K562 (cell line): ENCODE measurements around the gene USH2A. TPM values are rescaled to one million over a fixed set of nuclear protein-coding genes. Genes with fewer than 3 reads are reported as not detected.

Experiments used
- ATAC-seq: fragments of 200-7000 bp; cut with Tn5 transposase; 3 replicates; pipeline ENCODE4 v1.9.1; 2020; ENCODE audit warnings: moderate library complexity
- BruUV-seq: library from RNA; stranded (reverse); fragments of 400-500 nt; replicated peaks from 2 replicates; lab custom pipeline; 2021; lab: Mats Ljungman, UMichigan
- CTCF ChIA-PET: fragments of 300-600 bp; formaldehyde crosslinking; extraction: SDS; loops from one replicate; lab custom pipeline; 2021; ENCODE audit warnings: low intra/inter-chr PET ratio; lab: Yijun Ruan, JAX
- POLR2A ChIA-PET: fragments of 300-600, 350-650 bp; sonication (Branson Sonifier 250); formaldehyde crosslinking; extraction: SDS; loops from one replicate; lab custom pipeline; 2021; ENCODE audit warnings: antibody characterized with exemption, inconsistent platforms; lab: Yijun Ruan, JAX
- DNase-seq, 4 experiments: peaks; one replicate each; pipeline versions ENCODE4 v3.0.0 to v3.0.0-alpha.2; 2011 to 2018; ENCODE audit warnings: low spot score in 3 of 4, mixed read lengths in 3 of 4; ENCODE audit errors: extremely low read depth in 1 of 4
- FAIRE-seq: peaks from 2 replicates; lab custom pipeline; 2011; peaks lifted over from hg19 to GRCh38; lab: Jason Lieb, UNC
- H2AFZ ChIP-seq: 2 replicates; pipeline ENCODE4 v1.6.0; 2011; ENCODE audit warnings: low read depth, low read length, control low read depth, inconsistent platforms
- H3K27ac ChIP-seq: fragments of 200-600 bp; 3 replicates; pipeline ENCODE4 v1.8.0; 2011; ENCODE audit warnings: low read depth, mild to moderate bottlenecking, control low read depth, inconsistent platforms, low read length, moderate library complexity, mixed read lengths; ENCODE audit errors: extremely low read depth
- H3K27me3 ChIP-seq, 2 experiments: fragments of 300-600 bp in 1 of 2; 2 replicates in 1 of 2; 3 replicates in 1 of 2; pipeline versions ENCODE4 v1.6.0 to v1.8.0; 2011; ENCODE audit warnings: inconsistent platforms in 2 of 2, low read length in 2 of 2, mild to moderate bottlenecking in 1 of 2, mixed read lengths in 1 of 2, moderate library complexity in 1 of 2; ENCODE audit not compliant: control insufficient read depth in 2 of 2, insufficient read depth in 2 of 2
- H3K36me3 ChIP-seq: fragments of 300-600 bp; 3 replicates; pipeline ENCODE4 v1.8.0; 2011; ENCODE audit warnings: mild to moderate bottlenecking, low read length, inconsistent platforms; ENCODE audit not compliant: control insufficient read depth, insufficient read depth
- H3K4me1 ChIP-seq, 2 experiments: fragments of 200-600 bp in 1 of 2; replicated peaks in 1 of 2; 2 replicates in 1 of 2; 3 replicates in 1 of 2; pipeline versions ENCODE4 v1.5.1 to v1.8.0; 2011; ENCODE audit warnings: inconsistent platforms in 2 of 2, low read length in 2 of 2, mild to moderate bottlenecking in 1 of 2, mixed read lengths in 1 of 2, moderate library complexity in 1 of 2; ENCODE audit not compliant: control insufficient read depth in 2 of 2, insufficient read depth in 2 of 2
- H3K4me2 ChIP-seq: 2 replicates; pipeline ENCODE4 v1.6.1; 2011; ENCODE audit warnings: low read length, control low read depth, inconsistent platforms, mixed read lengths; ENCODE audit not compliant: insufficient read depth
- H3K4me3 ChIP-seq: fragments of 200-600 bp; sonication (generic), shearing (Covaris generic); 2 replicates; pipeline ENCODE4 v1.5.1; 2016; ENCODE audit warnings: control low read depth, inconsistent platforms
- H3K79me2 ChIP-seq: fragments of 200-600 bp; 3 replicates; pipeline ENCODE4 v1.8.0; 2011; ENCODE audit warnings: low read length, inconsistent platforms; ENCODE audit not compliant: control insufficient read depth, insufficient read depth
- H3K9ac ChIP-seq, 2 experiments: 2 replicates each; pipeline versions ENCODE4 v1.6.0 to v1.6.1; 2011; ENCODE audit warnings: low read depth in 2 of 2, low read length in 2 of 2, control low read depth in 1 of 2, inconsistent platforms in 1 of 2, mild to moderate bottlenecking in 1 of 2, mixed read lengths in 1 of 2; ENCODE audit not compliant: insufficient read depth in 1 of 2
- H3K9me1 ChIP-seq: one replicate; pipeline ENCODE4 v1.6.0; 2011; ENCODE audit warnings: inconsistent platforms, mild to moderate bottlenecking, low read length, moderate library complexity; ENCODE audit not compliant: control insufficient read depth, insufficient read depth
- H3K9me3 ChIP-seq: replicated peaks from 2 replicates; pipeline ENCODE4 v1.5.1; 2011; ENCODE audit warnings: low read depth, low read length, inconsistent platforms; ENCODE audit not compliant: control insufficient read depth, insufficient read depth
- H4K20me1 ChIP-seq: replicated peaks from 2 replicates; pipeline ENCODE4 v1.6.1; 2011; ENCODE audit warnings: low read length, inconsistent platforms, mixed read lengths; ENCODE audit not compliant: control insufficient read depth, insufficient read depth
- KDM2B ChIP-seq: fragments of 250-450 bp; sonication (Bioruptor Pico); IDR thresholded peaks from 2 replicates; pipeline ENCODE4 v1.8.0; 2021; ENCODE audit warnings: mild to moderate bottlenecking, moderate library complexity
- NR2C1 ChIP-seq, 2 experiments: fragments of 450-650 bp; IDR thresholded peaks; 2 replicates each; pipeline ENCODE4 v1.6.1; 2017; ENCODE audit warnings: mild to moderate bottlenecking in 2 of 2, antibody characterized with exemption in 1 of 2, inconsistent platforms in 1 of 2, missing compliant biosample characterization in 1 of 2, missing genetic modification characterization in 1 of 2
- SMAD4 ChIP-seq: fragments of 250-450 bp; sonication (Bioruptor Pico); conservative IDR thresholded peaks from 2 replicates; pipeline ENCODE4 v1.8.0; 2021; ENCODE audit warnings: inconsistent platforms, mild to moderate bottlenecking, moderate library complexity
- TFAP4 ChIP-seq: sonication (generic); formaldehyde crosslinking; IDR thresholded peaks from 2 replicates; pipeline ENCODE4 v1.8.0; 2022; ENCODE audit warnings: missing genetic modification reagents, mild to moderate bottlenecking, moderate library complexity, borderline replicate concordance
- ZNF655 ChIP-seq: fragments of 250-450 bp; sonication (Bioruptor Pico); IDR thresholded peaks from 2 replicates; pipeline ENCODE4 v1.5.0; 2021
- WGBS: fragments of 100-300 bp; shearing (Covaris generic); methylation state at CpG from one replicate; pipeline ENCODE4 v1.1.6; 2016; ENCODE audit warnings: low coverage, mixed read lengths; ENCODE audit not compliant: insufficient coverage; ENCODE audit errors: missing lambda C conversion rate; 5-methylcytosine and 5-hydroxymethylcytosine counted together
- in situ Hi-C: fragments of 300-500 bp; cut with MboI; formaldehyde crosslinking; loops from 4 replicates; pipeline ENCODE4 v1.15.0; 2018; ENCODE audit warnings: inconsistent platforms, mixed read lengths
- intact Hi-C: fragments of 100-400 bp; cut with micrococcal nuclease; formaldehyde crosslinking; loops from 2 replicates; pipeline ENCODE4 v1.14.2; 2022
- polyA plus RNA-seq, 8 experiments: library from polyadenylated mRNA; depleted of rRNA in 4 of 8; stranded (reverse) in 5 of 8; unstranded in 3 of 8; fragments of >200 nt; fragmentation: Nextera tagmentation in 2 of 8; fragmentation: Illumina TruSeq in 1 of 8; extraction: Ambion mirVana in 2 of 8; extraction: Trizol in 1 of 8; gene quantifications; 2 replicates each; pipeline versions ENCODE4 v1.2.1 to v1.2.3, GENCODE V29; 2011 to 2014; ENCODE audit warnings: inconsistent platforms in 1 of 8, missing spikeins in 1 of 8
- total RNA-seq, 7 experiments: library from RNA; depleted of rRNA in 6 of 7; stranded (reverse); fragments of >200 nt in 6 of 7; fragmentation: Illumina TruSeq in 2 of 7; extraction: Trizol in 2 of 7; gene quantifications; 2 replicates each; pipeline versions ENCODE4 v1.2.1 to v1.2.3, GENCODE V29; 2011 to 2021; ENCODE audit warnings: low replicate concordance in 1 of 7

The USH2A gene
- total and polyA plus RNA-seq, 9 of the 15 experiments (the other 6 are each of a cell fraction or from before 2014, with no cell fraction given), result under 0.01 TPM; not detected in 7

- no peak for TF ChIP-seq TFAP4 (CRISPR knock-in tag)
- no peak for TF ChIP-seq ZNF655 (CRISPR knock-in tag)
- TF ChIP-seq KDM2B (CRISPR knock-in tag), result no peak
- TF ChIP-seq, all 486 proteins: peak for 0
Observed at GRCh38 chr1:215584389-215584788, 838.9 kb downstream of the USH2A start (continued).

GRCh38 chr1:215583185-215583749 is 840.0 kb downstream of the USH2A start:
- 85% methylated on average over 5 of the region's 5 CpGs for WGBS
- H3K9me3 ChIP-seq, result no peaks in the 10 kb centered on the region
- DNase-seq, result no peak
- BruUV-seq, result no TSS peak
- H3K36me3 ChIP-seq, result peaks cover 74% of the 10 kb centered on the region
- H3K4me2 ChIP-seq, result no peak overlapping the region
- no peaks in the 10 kb centered on the region for H3K27me3 ChIP-seq
- H3K79me2 ChIP-seq, result no peaks in the 10 kb centered on the region
- H3K9me1 ChIP-seq, result no peaks in the 10 kb centered on the region
- no peak; the same call in none of the 3 replicates for ATAC-seq
- H2AFZ ChIP-seq, result no peak overlapping the region
- H3K27ac ChIP-seq, result no peak overlapping the region
- ChIA-PET CTCF (no interaction called here), POLR2A (interaction anchor here (1.1 kb wide), 1 partner anchor 9 kb away, joined by 4 read pairs; no protein-coding TSS in a partner anchor)
- no peak overlapping the region for H3K4me3 ChIP-seq
- no peaks in the 10 kb centered on the region for H4K20me1 ChIP-seq
- TF ChIP-seq NR2C1 (IDR thresholded peaks at IDR 0.05), result no peak
- peak; percentile 62 for TF ChIP-seq NR2C1 (tag; IDR thresholded peaks at IDR 0.05)
- TF ChIP-seq SMAD4, result no peak
- H3K9ac ChIP-seq, result no peak overlapping the region
- H3K4me1 ChIP-seq, result no peaks in the 10 kb centered on the region
- in situ Hi-C loops, result no loop called here
- no peak for FAIRE-seq
- intact Hi-C loops, result no loop called here
